HFFc6 (cell line): ENCODE measurements around the gene ABCA10. TPM values are rescaled to one million over a fixed set of nuclear protein-coding genes. Genes with fewer than 3 reads are reported as not detected.

Experiments used
- DNase-seq: peaks from one replicate; pipeline ENCODE4 v3.0.0-alpha.2; 2018
- H3K27ac Mint-ChIP-seq: 2 replicates; pipeline ENCODE4 v1.8.0; 2020; ENCODE audit warnings: mild to moderate bottlenecking, mixed read lengths
- H3K27me3 Mint-ChIP-seq: 2 replicates; pipeline ENCODE4 v1.8.0; 2021; ENCODE audit warnings: mild to moderate bottlenecking, moderate library complexity, mixed read lengths; ENCODE audit not compliant: insufficient read depth
- H3K36me3 Mint-ChIP-seq: 2 replicates; pipeline ENCODE4 v1.8.0; 2021; ENCODE audit warnings: low read depth, mixed read lengths
- H3K4me1 Mint-ChIP-seq: 2 replicates; pipeline ENCODE4 v1.8.0; 2020; ENCODE audit warnings: low read depth, mixed read lengths
- H3K4me3 Mint-ChIP-seq: 2 replicates; pipeline ENCODE4 v1.8.0; 2020; ENCODE audit warnings: mild to moderate bottlenecking, moderate library complexity, mixed read lengths
- H3K9me3 Mint-ChIP-seq: 2 replicates; pipeline ENCODE4 v1.8.0; 2020; ENCODE audit warnings: mild to moderate bottlenecking, mixed read lengths
- total RNA-seq, 6 experiments: library from RNA; stranded (reverse); fragmentation: NEBNext Ultra II Directional; extraction: Animal tissue kit (Norgen Biotek cat#: 25700); gene quantifications; 2 replicates in 1 of 6; 3 replicates in 5 of 6; pipeline ENCODE4 v1.2.3, GENCODE V29; 2021
- TF ChIP-seq, protein P1 (sequence below): fragments of 200-600 bp; sonication (generic); IDR thresholded peaks from 2 replicates; pipeline ENCODE4 v1.5.0; 2021; ENCODE audit warnings: antibody characterized with exemption, mild to moderate bottlenecking

The ABCA10 gene
- total RNA-seq, 6 experiments from 2014 or later, result 0.03 to 0.17 (median 0.07) TPM; not detected in 3

DNA sequence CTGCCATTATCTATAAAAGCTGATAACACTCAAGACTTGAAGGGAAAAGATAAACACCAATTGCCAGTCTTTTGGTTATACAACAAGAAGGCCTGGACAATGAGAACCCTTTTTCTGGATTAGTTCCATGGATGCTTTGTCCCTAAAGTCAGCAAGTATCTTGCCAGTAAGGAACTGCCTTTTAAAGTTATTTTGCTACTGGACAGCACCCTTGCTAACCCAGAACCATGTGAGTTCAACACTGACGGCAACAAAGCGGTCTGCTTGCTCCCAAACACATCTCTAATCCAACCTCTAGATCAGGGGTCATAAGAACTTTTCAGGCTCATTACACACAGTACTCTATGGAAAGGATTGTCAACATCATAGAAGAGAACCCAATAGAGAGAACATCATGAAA, 61.7 kb downstream of the ABCA10 start:
- H3K36me3 Mint-ChIP-seq, result no peaks in the 10 kb centered on the region
- H3K4me3 Mint-ChIP-seq, result no peak overlapping the region
- no peaks in the 10 kb centered on the region; the same call in 1 of the 2 replicates for H3K9me3 Mint-ChIP-seq
- no peaks in the 10 kb centered on the region; the same call in 1 of the 2 replicates for H3K27me3 Mint-ChIP-seq
- no peak for DNase-seq
- H3K4me1 Mint-ChIP-seq, result no peaks in the 10 kb centered on the region; the same call in 1 of the 2 replicates
- H3K27ac Mint-ChIP-seq, result no peak overlapping the region
- TF ChIP-seq, protein P1, sequence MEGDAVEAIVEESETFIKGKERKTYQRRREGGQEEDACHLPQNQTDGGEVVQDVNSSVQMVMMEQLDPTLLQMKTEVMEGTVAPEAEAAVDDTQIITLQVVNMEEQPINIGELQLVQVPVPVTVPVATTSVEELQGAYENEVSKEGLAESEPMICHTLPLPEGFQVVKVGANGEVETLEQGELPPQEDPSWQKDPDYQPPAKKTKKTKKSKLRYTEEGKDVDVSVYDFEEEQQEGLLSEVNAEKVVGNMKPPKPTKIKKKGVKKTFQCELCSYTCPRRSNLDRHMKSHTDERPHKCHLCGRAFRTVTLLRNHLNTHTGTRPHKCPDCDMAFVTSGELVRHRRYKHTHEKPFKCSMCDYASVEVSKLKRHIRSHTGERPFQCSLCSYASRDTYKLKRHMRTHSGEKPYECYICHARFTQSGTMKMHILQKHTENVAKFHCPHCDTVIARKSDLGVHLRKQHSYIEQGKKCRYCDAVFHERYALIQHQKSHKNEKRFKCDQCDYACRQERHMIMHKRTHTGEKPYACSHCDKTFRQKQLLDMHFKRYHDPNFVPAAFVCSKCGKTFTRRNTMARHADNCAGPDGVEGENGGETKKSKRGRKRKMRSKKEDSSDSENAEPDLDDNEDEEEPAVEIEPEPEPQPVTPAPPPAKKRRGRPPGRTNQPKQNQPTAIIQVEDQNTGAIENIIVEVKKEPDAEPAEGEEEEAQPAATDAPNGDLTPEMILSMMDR, result no peak

GRCh38 chr17:69164206-69164605, 64.4 kb downstream of the ABCA10 start:
- no peak for DNase-seq
- TF ChIP-seq, protein P1, result no peak
- no peaks in the 10 kb centered on the region for H3K36me3 Mint-ChIP-seq
- H3K4me3 Mint-ChIP-seq, result no peak overlapping the region
- no peaks in the 10 kb centered on the region for H3K4me1 Mint-ChIP-seq
- no peaks in the 10 kb centered on the region; the same call in 1 of the 2 replicates for H3K9me3 Mint-ChIP-seq
- no peaks in the 10 kb centered on the region; the same call in 1 of the 2 replicates for H3K27me3 Mint-ChIP-seq
- no peak overlapping the region for H3K27ac Mint-ChIP-seq

DNA sequence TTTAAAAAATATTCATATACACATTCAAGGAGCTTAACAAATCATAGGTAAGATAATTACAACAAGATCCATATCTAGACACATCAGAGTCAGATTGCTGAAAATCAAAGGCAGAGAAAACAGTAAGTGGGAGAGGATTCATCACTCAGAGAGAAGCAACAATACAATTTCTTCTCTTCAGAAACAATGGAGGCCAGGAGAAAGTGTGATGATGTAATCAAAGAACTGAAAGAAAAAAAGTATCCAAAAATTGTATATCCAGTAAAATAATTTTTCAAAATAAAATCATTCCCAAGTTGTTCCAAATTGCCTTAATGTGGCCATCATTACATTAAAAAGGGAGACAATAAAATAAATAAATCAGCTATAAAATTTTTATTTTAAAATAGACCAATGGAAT, 69.2 kb downstream of the ABCA10 start:
- H3K27ac Mint-ChIP-seq, result no peak overlapping the region
- DNase-seq, result no peak
- H3K36me3 Mint-ChIP-seq, result no peaks in the 10 kb centered on the region
- no peak overlapping the region for H3K4me3 Mint-ChIP-seq
- no peaks in the 10 kb centered on the region; the same call in 1 of the 2 replicates for H3K9me3 Mint-ChIP-seq
- H3K27me3 Mint-ChIP-seq, result no peaks in the 10 kb centered on the region; the same call in 1 of the 2 replicates
- TF ChIP-seq, protein P1, result no peak
- H3K4me1 Mint-ChIP-seq, result no peaks in the 10 kb centered on the region

DNA sequence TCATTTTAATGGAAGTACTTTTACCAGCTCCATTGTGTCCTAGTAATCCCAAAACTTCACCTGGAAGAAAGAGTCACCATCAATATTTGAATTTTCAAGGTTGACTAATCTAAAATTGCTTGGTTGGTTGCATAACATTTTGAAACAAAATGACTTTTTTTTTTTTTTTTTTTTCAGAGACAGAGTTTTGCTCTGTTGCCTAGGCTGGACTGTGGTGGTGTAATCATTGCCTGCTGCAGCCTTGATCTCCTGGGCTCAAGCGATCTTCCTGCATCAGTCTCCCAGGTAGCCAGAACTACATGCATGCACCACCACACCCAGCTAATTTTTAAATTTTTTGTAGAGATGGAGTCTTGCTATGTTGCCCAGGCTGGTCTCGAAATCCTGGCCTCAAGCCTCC, 74.4 kb downstream of the ABCA10 start:
- H3K36me3 Mint-ChIP-seq, result no peaks in the 10 kb centered on the region
- no peak for DNase-seq
- H3K4me3 Mint-ChIP-seq, result no peak overlapping the region
- H3K27ac Mint-ChIP-seq, result no peak overlapping the region
- no peaks in the 10 kb centered on the region; the same call in 1 of the 2 replicates for H3K9me3 Mint-ChIP-seq
- TF ChIP-seq, protein P1, result no peak
- H3K4me1 Mint-ChIP-seq, result no peaks in the 10 kb centered on the region
- H3K27me3 Mint-ChIP-seq, result no peaks in the 10 kb centered on the region; the same call in 1 of the 2 replicates

GRCh38 chr17:69150333-69150732, 78.3 kb downstream of the ABCA10 start:
- H3K36me3 Mint-ChIP-seq, result no peaks in the 10 kb centered on the region
- DNase-seq, result no peak
- TF ChIP-seq, protein P1, result no peak
- no peak overlapping the region for H3K4me3 Mint-ChIP-seq
- H3K9me3 Mint-ChIP-seq, result no peaks in the 10 kb centered on the region
- no peak overlapping the region for H3K27ac Mint-ChIP-seq
- no peaks in the 10 kb centered on the region; the same call in 1 of the 2 replicates for H3K27me3 Mint-ChIP-seq
- H3K4me1 Mint-ChIP-seq, result no peaks in the 10 kb centered on the region

DNA sequence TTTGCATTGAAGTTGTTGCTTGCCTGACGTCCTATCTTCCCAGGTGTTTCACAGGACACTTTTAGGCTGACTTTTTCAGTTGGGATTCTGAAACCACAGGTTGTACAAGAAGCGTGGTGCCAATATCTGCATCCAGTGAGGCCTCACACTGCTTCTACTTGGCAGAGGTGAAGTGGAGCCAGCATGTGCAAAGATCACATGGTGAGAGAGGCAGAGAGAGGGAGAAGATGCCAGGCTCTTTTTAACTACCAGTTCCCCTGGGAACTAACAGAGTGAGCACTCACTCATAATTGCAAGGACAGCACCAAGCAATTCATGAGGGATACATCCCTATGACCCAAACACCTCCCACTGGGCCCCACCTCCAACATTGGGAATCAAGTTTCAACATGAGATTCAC, 81.2 kb downstream of the ABCA10 start:
- H3K9me3 Mint-ChIP-seq, result no peaks in the 10 kb centered on the region
- H3K27ac Mint-ChIP-seq, result no peak overlapping the region
- H3K27me3 Mint-ChIP-seq, result no peaks in the 10 kb centered on the region; the same call in 1 of the 2 replicates
- DNase-seq, result no peak
- no peaks in the 10 kb centered on the region; the same call in 1 of the 2 replicates for H3K4me1 Mint-ChIP-seq
- H3K36me3 Mint-ChIP-seq, result no peaks in the 10 kb centered on the region
- no peak overlapping the region for H3K4me3 Mint-ChIP-seq
- TF ChIP-seq, protein P1, result no peak
